GM12878 (cell line): Measurements from ENCODE around the gene MPDZ. TPM values are rescaled to one million over a fixed set of nuclear protein-coding genes. Genes with fewer than 3 reads are reported as not detected.

Experiments used
- ATAC-seq: fragments of 200-7000 bp; cut with Tn5 transposase; 3 replicates; pipeline ENCODE4 v1.9.1; 2020; ENCODE audit warnings: mild to moderate bottlenecking, moderate library complexity
- BruUV-seq: library from RNA; stranded (reverse); fragments of 400-500 nt; replicated peaks from 2 replicates; lab custom pipeline; 2021; lab: Mats Ljungman, UMichigan
- CTCF ChIA-PET: fragments of 300-600 bp; sonication (Branson Sonifier 250); formaldehyde crosslinking; extraction: SDS; loops from one replicate; lab custom pipeline; 2021; ENCODE audit warnings: inconsistent platforms; lab: Yijun Ruan, JAX
- POLR2A ChIA-PET: fragments of 350-600 bp; formaldehyde crosslinking; extraction: SDS; loops from one replicate; lab custom pipeline; 2021; ENCODE audit warnings: inconsistent platforms; lab: Charles Lee
- RAD21 ChIA-PET: fragments of 300-600 bp; sonication (Branson Sonifier 250); formaldehyde crosslinking; loops from one replicate; lab custom pipeline; 2023; ENCODE audit warnings: antibody characterized with exemption; ENCODE audit not compliant: unreplicated experiment; lab: Charles Lee
- SMC1A ChIA-PET: fragments of 300-600 bp; sonication (Branson Sonifier 250); formaldehyde crosslinking; loops from one replicate; lab custom pipeline; 2023; ENCODE audit not compliant: unreplicated experiment, uncharacterized antibody; lab: Charles Lee
- DNase-seq: peaks from one replicate; pipeline ENCODE4 v3.0.0-alpha.2; 2011; ENCODE audit warnings: low read depth, low spot score
- FAIRE-seq: peaks from 3 replicates; lab custom pipeline; 2011; peaks lifted over from hg19 to GRCh38; lab: Jason Lieb, UNC
- H2AFZ ChIP-seq: 2 replicates; pipeline ENCODE4 v1.6.0; 2011; ENCODE audit warnings: low read depth, low read length, control low read depth; ENCODE audit not compliant: control insufficient read depth
- H3K27ac ChIP-seq: 2 replicates; pipeline ENCODE4 v1.5.1; 2011; ENCODE audit warnings: control low read depth; ENCODE audit not compliant: control insufficient read depth, insufficient read depth
- H3K27me3 ChIP-seq, 2 experiments: replicated peaks in 1 of 2; 2 replicates each; pipeline versions ENCODE4 v1.6.0 to v1.6.1; 2011; ENCODE audit warnings: low read length in 1 of 2; ENCODE audit not compliant: control insufficient read depth in 2 of 2, insufficient read depth in 2 of 2
- H3K36me3 ChIP-seq, 2 experiments: 2 replicates each; pipeline ENCODE4 v1.5.1; 2011; ENCODE audit warnings: low read length in 1 of 2; ENCODE audit not compliant: control insufficient read depth in 2 of 2, insufficient read depth in 2 of 2
- H3K4me1 ChIP-seq: 2 replicates; pipeline ENCODE4 v1.6.1; 2011; ENCODE audit warnings: mild to moderate bottlenecking, low read length, moderate library complexity, mixed read lengths; ENCODE audit not compliant: control insufficient read depth, insufficient read depth
- H3K4me2 ChIP-seq: 2 replicates; pipeline ENCODE4 v1.6.0; 2011; ENCODE audit warnings: control low read depth; ENCODE audit not compliant: control insufficient read depth, insufficient read depth
- H3K4me3 ChIP-seq: fragments of 200-600 bp; sonication (generic); 2 replicates; pipeline ENCODE4 v1.5.1; 2016
- H3K79me2 ChIP-seq: 2 replicates; pipeline ENCODE4 v1.6.0; 2011; ENCODE audit warnings: low read length; ENCODE audit not compliant: control insufficient read depth, insufficient read depth
- H3K9ac ChIP-seq: 2 replicates; pipeline ENCODE4 v1.8.0; 2011; ENCODE audit warnings: low read length, control low read depth, mixed read lengths; ENCODE audit not compliant: control insufficient read depth, insufficient read depth
- H3K9me3 ChIP-seq: replicated peaks from 3 replicates; pipeline ENCODE4 v1.5.1; 2011; ENCODE audit warnings: mild to moderate bottlenecking, low read length; ENCODE audit not compliant: control insufficient read depth, insufficient read depth
- H4K20me1 ChIP-seq: 2 replicates; pipeline ENCODE4 v1.6.0; 2011; ENCODE audit not compliant: control insufficient read depth, insufficient read depth
- CUX1 ChIP-seq: IDR thresholded peaks from 2 replicates; pipeline ENCODE4 v1.6.1; 2012; ENCODE audit warnings: improper control_type of control experiment, low read depth, low read length; ENCODE audit not compliant: insufficient replicate concordance
- NFIC ChIP-seq: IDR thresholded peaks from 2 replicates; pipeline ENCODE4 v1.6.1; 2012; ENCODE audit warnings: low read depth, mild to moderate bottlenecking, inconsistent platforms, low read length, moderate library complexity
- RB1 ChIP-seq: fragments of 450-650 bp; formaldehyde crosslinking; IDR thresholded peaks from 2 replicates; pipeline ENCODE4 v1.6.1; 2017; ENCODE audit warnings: mild to moderate bottlenecking, borderline replicate concordance
- ZNF24 ChIP-seq: fragments of 450-650 bp; IDR thresholded peaks from 2 replicates; pipeline ENCODE4 v1.6.1; 2017; ENCODE audit warnings: antibody characterized with exemption, mild to moderate bottlenecking
- WGBS: methylation state at CpG from one replicate; pipeline ENCODE4 v1.1.6; 2016; ENCODE audit warnings: low lambda C conversion rate; ENCODE audit not compliant: insufficient replicate concordance, insufficient coverage; ENCODE audit errors: missing lambda C conversion rate; 5-methylcytosine and 5-hydroxymethylcytosine counted together
- in situ Hi-C: fragments of 300-500 bp; cut with MboI; formaldehyde crosslinking; loops from 9 replicates; pipeline ENCODE4 v1.14.3; 2018; ENCODE audit warnings: mixed read lengths
- intact Hi-C: fragments of 100-400 bp; cut with micrococcal nuclease; formaldehyde crosslinking; loops from one replicate; pipeline ENCODE4 v1.14.2; 2022; ENCODE audit not compliant: unreplicated experiment
- polyA plus RNA-seq, 11 experiments: library from polyadenylated mRNA; depleted of rRNA in 4 of 11; unstranded in 6 of 11; stranded (reverse) in 5 of 11; fragments of >200 nt; fragmentation: Nextera tagmentation in 4 of 11; fragmentation: Illumina TruSeq in 1 of 11; extraction: Ambion mirVana in 4 of 11; extraction: Trizol in 1 of 11; gene quantifications; 1 replicate in 1 of 11; 2 replicates in 10 of 11; pipeline versions ENCODE4 v1.2.1 to v1.2.3, GENCODE V29; 2011 to 2016; ENCODE audit warnings: inconsistent platforms in 2 of 11, missing spikeins in 2 of 11, low read depth in 1 of 11
- total RNA-seq, 4 experiments: library from RNA; depleted of rRNA in 3 of 4; stranded (reverse); fragments of >200 nt in 3 of 4; fragmentation: Illumina TruSeq in 1 of 4; extraction: Trizol in 1 of 4; gene quantifications; 2 replicates each; pipeline versions ENCODE4 v1.2.1 to v1.2.3, GENCODE V29; 2013 to 2021

MPDZ gene
- total and polyA plus RNA-seq, 10 of the 15 experiments (the other 5 are each of a cell fraction or from before 2014, with no cell fraction given), result 0.36 TPM; not detected in 9

- POLR2A ChIA-PET, result no interaction called here
Measured at GRCh38 chr9:13210306-13210705, 69.2 kb downstream of the MPDZ start.

More at GRCh38 chr9:13210306-13210705, 69.2 kb downstream of the MPDZ start:
- Histone ChIP-seq H3K79me2 (no peaks in the 10 kb centered on the region), H2AFZ (no peak overlapping the region), H3K27ac (no peak overlapping the region), H3K9me3 (no peaks in the 10 kb centered on the region), H4K20me1 (no peaks in the 10 kb centered on the region), H3K4me2 (no peak overlapping the region), H3K9ac (no peak overlapping the region), H3K4me1 (no peaks in the 10 kb centered on the region), H3K36me3 (no peaks in the 10 kb centered on the region), H3K4me3 (no peak overlapping the region), H3K27me3 (no peaks in the 10 kb centered on the region)
- ChIA-PET RAD21 (no interaction called here), SMC1A (no interaction called here), CTCF (no interaction called here)
- FAIRE-seq (no peak), DNase-seq (no peak), ATAC-seq (no peak)
- 43% methylated on average over 1 of the region's 1 CpG for WGBS
- intact Hi-C loops (no loop called here), in situ Hi-C loops (no loop called here)
- no TSS peak for BruUV-seq
- TF ChIP-seq CUX1 (no peak), NFIC (no peak), ZNF24 (no peak), RB1 (no peak)
